Measurements from ENCODE around the gene FCHSD1.
A peak's percentile ranks its signal among the peaks of the same experiment; 100 is the strongest.

FCHSD1 gene

DNA sequence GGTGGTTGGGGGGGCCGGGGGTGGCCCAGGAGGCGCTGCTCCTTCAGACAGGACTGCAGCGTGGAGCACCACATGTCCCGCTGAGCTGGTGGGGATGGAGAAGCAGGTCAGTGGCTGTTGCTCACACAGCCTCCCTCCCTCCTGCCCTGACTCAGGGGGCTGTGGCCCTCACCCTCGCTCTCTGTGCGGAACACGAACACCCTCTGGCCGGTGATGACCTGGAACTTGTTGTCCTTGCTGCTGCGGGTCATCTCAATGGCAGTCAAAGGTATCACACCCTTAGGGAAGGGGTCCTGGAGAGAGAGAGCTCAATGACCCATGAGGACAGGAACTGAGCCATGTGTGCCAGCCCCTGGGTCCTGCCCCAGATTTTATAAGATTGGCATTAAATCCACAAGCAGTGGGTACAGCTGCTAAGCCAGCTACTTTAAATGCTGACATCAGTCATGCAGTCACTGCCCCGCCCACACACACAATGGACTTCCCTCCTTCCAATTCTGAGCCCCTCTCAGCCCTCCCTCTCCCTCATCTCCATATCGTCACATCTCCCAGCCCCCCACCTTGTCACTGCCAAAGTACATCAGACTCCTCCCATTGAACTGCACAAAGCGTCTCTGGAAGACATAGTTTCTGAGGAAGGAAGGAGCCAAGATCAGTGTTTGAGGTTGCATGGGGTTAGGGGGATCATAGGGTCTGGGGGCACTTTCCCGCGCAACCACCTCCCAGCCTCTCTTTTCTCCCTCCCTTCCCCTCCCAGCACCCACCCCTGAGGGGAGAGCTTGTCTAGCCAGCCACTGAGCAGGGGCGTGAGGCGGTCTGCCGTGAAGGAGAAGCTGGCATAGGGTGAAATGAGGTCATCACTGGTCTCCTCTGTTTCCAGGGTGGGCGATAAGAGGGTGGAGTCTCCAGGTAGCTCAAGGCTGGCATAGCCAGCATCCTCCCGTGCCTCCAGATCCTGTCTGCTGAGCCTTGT lies 21.9 kb upstream of the FCHSD1 start:
- peak in 1 of 2 donors; percentile 25 for DNase-seq

DNA sequence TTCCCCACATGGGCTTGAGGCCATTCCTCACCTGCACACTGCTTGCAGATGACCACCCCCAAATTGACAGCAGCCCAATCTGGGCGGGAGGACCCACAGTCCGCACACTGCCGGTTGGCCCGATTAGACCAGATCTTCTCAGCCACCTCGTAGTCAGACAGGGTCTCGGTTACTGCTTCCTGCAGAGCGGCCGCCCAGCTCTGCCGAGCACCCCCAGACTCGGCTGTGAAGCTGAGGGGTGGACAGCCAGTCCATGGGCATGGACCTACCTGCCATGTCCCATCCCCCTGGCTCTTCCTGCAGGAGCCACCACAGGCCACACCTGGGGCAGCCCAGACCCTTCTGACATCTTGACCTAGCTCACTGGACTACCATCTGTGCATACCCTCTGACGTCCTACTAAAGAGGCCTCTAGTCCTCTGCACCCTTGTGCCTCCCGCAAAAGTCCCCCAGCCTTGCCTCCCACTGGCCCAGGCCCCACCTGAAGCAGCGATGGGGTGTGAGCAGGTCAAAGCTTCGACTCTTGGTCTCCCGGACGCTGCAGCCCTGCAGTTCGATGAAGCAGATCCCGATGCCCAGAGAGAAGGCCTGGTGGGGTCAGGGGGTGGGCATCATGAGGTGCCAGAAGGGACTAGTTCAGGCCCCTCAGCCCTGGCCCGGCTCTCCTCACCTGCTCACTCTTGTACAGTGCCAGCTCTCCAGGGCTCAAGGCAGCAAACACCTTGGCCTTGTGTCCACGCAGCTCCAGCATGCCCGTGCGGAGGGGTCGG lies 21.0 kb upstream of the FCHSD1 start:
- DNase-seq: no peak

- DNase-seq: peak in 1 of 2 donors; percentile 11
Observed at GRCh38 chr5:141669520-141669919, 18.3 kb upstream of the FCHSD1 start.

GRCh38 chr5:141668601-141669265 lies 17.5 kb upstream of the FCHSD1 start:
- DNase-seq: no peak

- DNase-seq: no peak
Observed at GRCh38 chr5:141665995-141666940, 15.1 kb upstream of the FCHSD1 start.

GRCh38 chr5:141664733-141665461 lies 13.7 kb upstream of the FCHSD1 start:
- DNase-seq: peak; percentile 51 to 91

DNA sequence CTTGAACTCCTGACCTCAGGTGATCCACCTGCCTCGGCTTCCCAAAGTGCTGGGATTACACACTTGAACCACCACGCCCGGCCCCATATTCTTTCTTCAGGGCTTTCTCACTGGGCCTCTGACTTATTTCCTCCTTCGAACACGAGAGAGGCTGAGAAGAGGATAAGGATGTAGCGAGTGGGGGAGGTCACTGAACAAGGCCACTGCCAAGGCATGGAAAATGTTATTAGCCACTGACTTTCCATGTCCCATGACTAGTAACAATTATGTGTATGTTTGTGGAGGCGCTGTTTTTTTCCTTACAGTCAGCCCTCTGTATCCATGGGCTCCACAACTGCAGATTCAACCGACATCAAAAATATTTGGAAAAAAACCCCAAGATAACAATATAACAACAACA lies 12.3 kb upstream of the FCHSD1 start:
- no peak for DNase-seq

GRCh38 chr5:141662028-141662427 lies 10.8 kb upstream of the FCHSD1 start:
- no peak for DNase-seq

DNA sequence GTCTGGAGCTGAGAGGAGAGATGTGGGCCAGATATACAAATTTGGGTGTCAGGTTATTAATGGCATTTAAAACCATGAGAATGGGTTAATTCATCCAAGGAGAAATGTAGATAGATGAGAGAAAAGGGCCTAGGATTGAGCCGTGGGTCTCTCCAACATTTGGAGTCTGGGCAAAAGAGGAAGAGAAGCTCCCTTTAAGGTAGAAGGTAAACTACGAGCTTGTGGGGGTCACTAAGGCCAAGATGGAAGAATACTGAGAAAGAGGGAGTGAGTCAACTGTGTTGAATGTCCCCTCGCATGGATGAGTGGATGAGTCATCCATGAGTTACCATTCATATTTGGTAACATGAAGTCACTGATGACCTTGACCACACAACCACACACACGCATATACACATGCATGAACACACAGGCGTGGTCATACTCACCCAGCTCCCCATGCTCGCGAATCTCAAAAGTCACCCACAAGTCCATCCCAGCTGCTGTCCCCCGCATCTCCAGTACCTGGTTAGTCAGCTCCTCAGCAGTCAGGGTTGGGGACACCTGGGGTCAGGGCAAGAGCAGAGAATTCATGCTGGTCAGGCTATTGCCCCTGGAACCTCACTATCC lies 6.8 kb upstream of the FCHSD1 start:
- DNase-seq: no peak

- DNase-seq: no peak
Observed at GRCh38 chr5:141657404-141657803, 6.2 kb upstream of the FCHSD1 start.

GRCh38 chr5:141656396-141656795 lies 5.2 kb upstream of the FCHSD1 start:
- no peak for DNase-seq

DNA sequence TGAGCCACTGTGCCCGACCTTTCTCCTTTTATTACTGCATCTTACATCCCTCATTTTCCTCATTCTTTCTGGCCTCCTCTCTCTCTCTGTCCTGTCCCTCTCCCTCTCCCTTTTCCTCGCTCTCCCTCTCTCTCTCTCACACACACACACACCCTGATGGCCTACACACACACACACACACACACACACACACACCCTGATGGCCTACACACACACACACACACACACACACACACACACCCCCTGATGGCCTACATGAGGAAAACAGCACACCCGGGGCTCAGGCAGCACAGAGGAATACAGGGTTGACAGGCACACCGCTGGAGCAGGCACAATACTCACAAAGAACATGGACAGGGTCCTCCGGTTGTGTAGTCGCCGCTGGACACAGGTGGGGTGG lies 3.8 kb upstream of the FCHSD1 start:
- DNase-seq: no peak

DNA sequence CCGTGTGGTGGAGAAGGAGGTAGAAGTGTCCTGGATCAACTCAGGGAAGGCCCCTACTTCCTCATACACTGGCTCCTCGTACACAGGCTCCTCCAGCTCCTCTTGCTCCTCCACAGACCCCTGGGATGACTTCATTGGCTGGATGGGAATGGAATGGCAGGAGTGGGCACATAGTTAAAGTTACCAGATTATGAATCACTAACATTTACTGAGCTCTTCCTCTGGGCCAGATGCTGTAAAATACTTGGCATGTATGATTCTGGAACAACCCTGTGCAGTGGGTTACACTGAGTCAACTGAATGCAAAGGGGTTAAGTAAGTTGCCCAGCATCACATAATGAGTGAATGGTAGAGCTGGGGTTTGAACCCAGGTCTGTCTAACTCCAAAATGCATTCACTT lies 3.1 kb upstream of the FCHSD1 start:
- no peak for DNase-seq

- DNase-seq: no peak
Observed at GRCh38 chr5:141651728-141652105, 499 bp upstream of the FCHSD1 start.

- DNase-seq: no peak
Observed at GRCh38 chr5:141649972-141650371, 1.2 kb downstream of the FCHSD1 start.

GRCh38 chr5:141649056-141649688 lies 2.0 kb downstream of the FCHSD1 start:
- DNase-seq: no peak

- no peak for DNase-seq
Observed at GRCh38 chr5:141647851-141648250, 3.4 kb downstream of the FCHSD1 start.

DNA sequence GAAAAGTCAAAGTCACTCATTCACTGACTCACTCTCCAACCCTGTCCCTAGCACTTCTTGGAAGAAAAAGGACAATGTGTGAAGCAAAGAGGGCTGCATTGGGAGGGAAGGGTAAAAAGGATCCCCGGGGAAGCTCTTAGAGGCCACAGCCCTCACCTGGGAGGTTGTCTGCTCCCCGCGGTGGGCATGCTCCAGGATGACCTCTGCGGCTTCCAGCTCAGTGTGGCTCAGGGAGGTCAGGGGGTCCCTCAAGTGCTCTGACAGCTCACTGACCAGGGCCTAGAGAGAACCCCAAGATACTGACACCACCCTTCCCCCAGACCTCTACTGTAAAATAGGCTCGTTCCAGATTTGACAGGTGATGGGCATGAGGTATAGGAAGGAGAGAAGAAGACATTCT lies 4.0 kb downstream of the FCHSD1 start:
- DNase-seq: no peak

DNA sequence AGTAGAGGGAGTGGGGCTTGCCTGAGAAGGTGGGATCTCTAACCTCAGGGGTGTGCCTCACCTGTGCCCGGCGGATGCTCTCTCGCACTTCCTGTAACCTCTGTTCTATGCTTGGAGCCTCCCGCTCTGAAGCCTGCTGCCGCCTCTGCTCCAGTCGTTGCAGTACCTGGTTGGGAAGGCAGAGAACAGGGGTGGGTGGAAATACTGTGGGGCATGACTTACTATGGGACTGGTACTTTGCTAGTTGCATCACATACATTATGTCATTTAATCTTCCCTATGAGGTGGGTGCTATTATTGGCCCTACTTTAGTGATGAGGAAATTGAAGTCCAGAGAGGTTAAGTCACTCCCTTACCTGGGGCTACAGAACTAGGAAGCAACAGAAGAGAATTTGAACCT lies 5.2 kb downstream of the FCHSD1 start:
- no peak for DNase-seq

- peak in 1 of 2 donors; percentile 14 for DNase-seq
Observed at GRCh38 chr5:141641634-141642267, 9.5 kb downstream of the FCHSD1 start.

Measured in inflammatory macrophage treated with lipopolysaccharide for 1 hour (primary cell).